Bladder microvascular endothelial cell (primary cell): ENCODE results near the gene SNRNP25. TPM values are rescaled to one million over a fixed set of nuclear protein-coding genes. Genes with fewer than 3 reads are reported as not detected.

ENCODE experiments used
- total RNA-seq: library from RNA; depleted of rRNA; stranded (reverse); fragments of >200 nt; gene quantifications from 2 replicates; pipeline ENCODE4 v1.2.3, GENCODE V29; 2014

Gene SNRNP25
- total RNA-seq: 18.9 and 47.1 TPM in 2 replicates

DNA sequence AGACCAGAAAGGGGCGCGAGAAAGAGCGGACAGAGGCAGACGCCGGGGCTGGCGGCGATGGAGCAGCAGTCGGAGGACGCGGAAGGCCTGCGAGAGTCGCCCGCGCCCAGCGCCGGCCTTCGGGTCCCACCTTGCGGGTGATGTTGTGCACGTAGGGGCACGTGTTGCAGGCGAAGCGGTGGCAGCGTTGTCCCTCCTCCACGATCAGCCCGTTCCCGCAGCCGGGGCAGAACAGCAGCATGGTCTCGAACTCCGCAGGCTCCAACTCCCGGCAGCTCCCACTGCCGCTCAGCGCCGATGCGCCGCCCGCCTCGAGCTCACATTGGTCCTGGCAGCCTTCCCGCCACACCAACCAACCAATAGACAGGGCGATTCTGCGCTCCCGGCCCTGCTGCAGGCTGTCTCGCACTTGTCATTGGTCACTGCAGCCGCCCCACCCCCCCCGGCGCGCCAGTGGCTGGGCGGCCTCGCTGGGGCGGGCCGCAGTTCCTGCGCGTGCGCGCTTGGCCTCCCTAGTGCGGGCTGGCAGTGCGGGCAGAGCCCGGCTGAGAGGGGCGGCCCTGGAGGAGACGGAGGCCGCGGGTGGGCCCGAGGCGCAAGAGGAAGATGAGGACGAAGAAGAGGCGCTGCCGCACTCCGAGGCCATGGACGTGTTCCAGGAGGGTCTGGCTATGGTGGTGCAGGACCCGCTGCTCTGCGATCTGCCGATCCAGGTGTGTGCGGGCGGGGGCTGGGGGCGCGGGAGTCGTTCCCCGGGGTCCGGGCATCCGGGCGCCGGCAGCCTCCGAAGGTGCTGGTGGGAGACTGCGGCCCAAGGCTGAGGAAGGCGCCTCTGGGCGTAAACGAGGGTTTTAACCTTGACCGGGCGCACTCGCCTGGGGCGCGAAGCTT, at the start of gene SNRNP25, which contains the start of gene POLR3K:
Gene SNRNP25, plus strand, starts transcription at position 483 of the 891 bp plus-strand sequence. Its CDS starts 189 bp downstream, at position 672.
Gene POLR3K, minus strand, starts transcription at position 263 of the 891 bp plus-strand sequence. Its CDS starts 22 bp downstream, at position 241.

DNA sequence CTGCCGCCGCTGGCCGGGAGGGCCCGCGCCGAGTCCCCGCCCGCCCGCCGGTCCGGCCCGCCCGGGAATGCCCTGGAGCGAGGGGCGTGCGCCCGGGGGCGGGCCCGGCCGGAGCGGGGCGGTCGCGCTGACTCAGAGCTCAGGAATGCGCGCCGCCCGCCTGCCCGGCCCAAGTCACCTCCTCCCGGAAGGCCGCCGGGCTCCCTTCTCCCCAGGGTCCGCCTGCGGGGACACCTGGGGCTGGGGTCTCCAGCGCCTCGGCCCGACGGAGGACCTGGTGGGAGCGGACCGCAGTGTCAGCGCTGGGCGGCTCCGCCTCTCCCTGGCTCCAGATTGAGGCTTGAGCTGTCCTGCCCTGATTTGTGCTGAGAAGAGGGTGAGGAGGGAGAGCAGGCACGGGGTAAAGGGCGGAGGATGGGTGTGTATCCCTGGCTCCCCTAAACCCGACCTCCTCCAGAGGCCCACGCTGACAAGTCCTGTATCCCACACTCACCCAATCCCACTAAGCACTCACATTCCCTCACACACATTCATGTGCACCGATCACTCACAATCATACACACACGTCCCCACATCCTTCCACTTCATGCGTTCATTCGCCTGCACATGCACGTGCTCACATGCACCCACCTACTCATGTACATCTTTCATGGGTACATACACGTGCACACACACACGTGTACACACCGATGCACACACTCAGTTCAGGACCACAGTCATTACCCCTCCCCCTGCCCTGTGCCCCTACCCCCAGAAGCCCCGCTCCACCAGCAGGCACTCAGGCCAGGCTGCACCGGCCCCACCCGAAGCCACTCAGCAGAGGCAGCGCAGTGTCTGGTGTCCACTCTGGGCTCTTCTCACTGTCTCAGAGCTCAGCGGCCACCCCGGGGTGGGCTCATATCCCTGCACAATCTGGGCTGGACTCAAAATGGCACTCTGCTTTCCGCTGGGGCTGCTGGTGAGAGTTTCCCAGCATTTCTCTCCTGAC, 19.2 kb downstream of the SNRNP25 start, which contains the start of gene RHBDF1:
Gene RHBDF1, minus strand, starts transcription at position 71 of the 988 bp plus-strand sequence. CDS start 7,616 bp downstream, outside the sequence.

DNA sequence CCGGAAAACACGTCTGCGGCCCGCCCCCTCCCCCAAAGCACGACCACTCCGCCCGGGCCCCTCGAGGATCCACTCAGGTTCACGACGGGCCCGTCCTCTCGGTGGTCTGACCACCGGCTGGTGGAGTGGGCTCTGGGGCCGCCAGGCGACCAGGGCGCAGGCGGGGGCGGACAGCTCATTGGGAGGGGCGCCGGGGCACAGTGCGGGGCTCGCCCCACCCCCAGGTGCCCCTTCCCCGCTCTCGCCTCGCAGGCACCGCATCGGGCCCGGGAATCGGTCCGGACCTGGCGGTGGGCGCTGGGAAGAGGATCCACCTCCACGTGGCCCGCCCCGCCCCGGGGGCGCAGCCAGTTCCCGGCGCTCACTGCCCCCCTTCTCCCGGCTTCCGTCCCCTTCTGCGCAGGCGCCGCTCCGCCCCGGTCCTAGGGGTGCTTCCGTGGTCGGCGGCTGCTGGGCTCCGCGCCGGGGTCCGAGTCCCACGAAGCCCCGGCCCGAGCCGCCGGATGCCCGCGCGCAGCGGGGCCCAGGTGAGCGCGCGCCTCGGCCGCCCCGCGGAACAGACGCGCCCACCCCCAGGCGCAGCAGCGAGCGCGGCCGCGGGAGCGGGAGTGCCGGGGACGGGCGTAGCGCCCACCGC, 24.3 kb downstream of the SNRNP25 start, which contains the start of gene MPG:
Gene MPG, plus strand, starts transcription at position 419 of the 637 bp plus-strand sequence. Its CDS starts 85 bp downstream, at position 504.

Other genes with a start within 250 kb of the SNRNP25 start
- gene POLR3K, start 220 bp upstream of the SNRNP25 start, total RNA-seq: 5.5 and 7.3 TPM in 2 replicates
- 17.8 and 43.6 TPM in 2 replicates for gene RHBDF1, start 18.8 kb downstream of the SNRNP25 start, total RNA-seq
- 77.2 and 180 TPM in 2 replicates for gene MPG, start 24.4 kb downstream of the SNRNP25 start, total RNA-seq
- 3.1 and 16.6 TPM in 2 replicates for gene NPRL3, start 84.8 kb downstream of the SNRNP25 start, total RNA-seq
- gene HBZ, start 98.8 kb downstream of the SNRNP25 start, total RNA-seq: 0.19 TPM in 1 of 2 replicates, not detected in the other
- not detected in 2 replicates for gene HBM, start 112.2 kb downstream of the SNRNP25 start, total RNA-seq
- 0.32 TPM in 1 of 2 replicates, not detected in the other for gene HBA2, start 119.0 kb downstream of the SNRNP25 start, total RNA-seq
- not detected in 2 replicates for gene HBA1, start 122.9 kb downstream of the SNRNP25 start, total RNA-seq
- 0.97 TPM in 1 of 2 replicates, not detected in the other for gene HBQ1, start 126.6 kb downstream of the SNRNP25 start, total RNA-seq
- 29.1 and 51.1 TPM in 2 replicates for gene LUC7L, start 175.6 kb downstream of the SNRNP25 start, total RNA-seq
- gene FAM234A, start 181.0 kb downstream of the SNRNP25 start, total RNA-seq: 30.1 and 67.4 TPM in 2 replicates
- 0.81 and 1.6 TPM in 2 replicates for gene RGS11, start 222.1 kb downstream of the SNRNP25 start, total RNA-seq
- 0.13 TPM in 1 of 2 replicates, not detected in the other for gene ARHGDIG, start 226.8 kb downstream of the SNRNP25 start, total RNA-seq
- not detected in 2 replicates for gene PDIA2, start 229.3 kb downstream of the SNRNP25 start, total RNA-seq